ENCODE results near the gene MUC12. TPM values are rescaled to one million over a fixed set of nuclear protein-coding genes. Genes with fewer than 3 reads are reported as not detected.

MUC12 gene
- total and polyA plus RNA-seq, 2 of the 8 experiments (the other 6 are each of a cell fraction or from before 2014, with no cell fraction given): 7.7 to 16.2 TPM

DNA sequence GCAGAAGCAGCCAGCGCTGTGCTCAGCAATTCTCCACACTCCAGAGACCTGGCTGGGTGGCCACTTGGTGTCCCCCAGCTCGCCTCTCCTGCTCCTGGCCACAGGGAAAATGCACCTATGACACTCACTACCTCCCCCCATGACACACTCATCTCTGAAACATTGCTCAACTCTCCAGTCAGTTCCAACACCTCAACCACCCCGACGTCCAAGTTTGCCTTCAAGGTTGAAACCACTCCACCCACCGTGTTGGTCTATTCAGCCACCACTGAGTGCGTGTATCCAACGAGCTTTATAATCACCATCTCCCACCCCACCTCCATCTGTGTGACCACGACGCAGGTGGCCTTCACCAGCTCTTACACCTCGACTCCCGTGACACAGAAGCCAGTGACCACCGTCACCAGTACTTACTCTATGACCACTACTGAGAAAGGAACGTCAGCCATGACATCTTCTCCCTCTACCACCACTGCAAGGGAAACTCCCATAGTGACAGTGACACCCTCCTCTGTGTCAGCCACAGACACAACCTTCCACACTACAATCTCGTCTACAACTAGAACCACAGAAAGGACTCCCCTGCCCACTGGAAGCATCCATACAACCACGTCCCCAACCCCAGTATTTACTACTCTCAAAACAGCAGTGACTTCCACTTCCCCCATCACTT is 17.3 kb upstream of the MUC12 start:
- no peak for DNase-seq (ENCODE audit: low read depth in 1 of 2, low spot score in 2 of 2)
- H2BK12ac ChIP-seq (ENCODE audit: low read depth, low read length): peak overlapping the region; percentile 99

More for the DNA sequence above, 17.3 kb upstream of the MUC12 start:
- H4K5ac ChIP-seq (ENCODE audit: insufficient read length, low read depth, low read length): no peak overlapping the region
- ChIA-PET CTCF (ENCODE audit: partially characterized antibody) (interaction anchor here (0.7 to 3.3 kb wide), 16 partner anchors 9 to 558 kb away, joined by 3 to 15 read pairs (median 5); partner anchors contain the start of gene ACHE), POLR2A (ENCODE audit: partially characterized antibody) (interaction anchor here (0.6 to 3.0 kb wide), 9 partner anchors 9 to 717 kb away, joined by 3 to 11 read pairs (median 5); partner anchors contain the start of genes ACHE, SRRT and UFSP1)
- H3K56ac ChIP-seq (replicated peaks; ENCODE audit: insufficient read length, low read depth, low read length): no peak overlapping the region
- H3K4me2 ChIP-seq (ENCODE audit: insufficient read depth in 1 of 2, low read depth in 2 of 2, low read length in 2 of 2): peak overlapping the region; percentile 12 to 73; a peak in 1 of 4 replicates
- H3K79me2 ChIP-seq (ENCODE audit: control insufficient read depth in 1 of 2, insufficient read depth in 2 of 2, low read length in 2 of 2): peaks cover 0 to 5% of the 10 kb centered on the region in 2 experiments; a peak in 2 of 4 replicates
- peaks cover 0 to 4% of the 10 kb centered on the region in 2 experiments; a peak in 1 of 4 replicates for H3K9me3 ChIP-seq (ENCODE audit: insufficient read depth in 2 of 2, low read depth in 1 of 2, low read length in 1 of 2)
- H3K27ac ChIP-seq (ENCODE audit: low read depth, low read length): no peak overlapping the region
- peak overlapping the region; percentile 91 for H3K18ac ChIP-seq (ENCODE audit: extremely low read depth, low read length)
- H2AK5ac ChIP-seq (ENCODE audit: low read depth, low read length): peak overlapping the region; percentile 99
- H3K14ac ChIP-seq (ENCODE audit: insufficient read length): no peak overlapping the region
- TF ChIP-seq RXRA (IDR thresholded peaks at IDR 0.05; ENCODE audit: insufficient read depth, low read depth, low read length) (no peak), KDM1A (IDR thresholded peaks at IDR 0.05; ENCODE audit: borderline replicate concordance, low read length) (no peak)
- peak overlapping the region; percentile 86 for H4K91ac ChIP-seq (replicated peaks; ENCODE audit: insufficient read length, low read length)
- H3K4me1 ChIP-seq (replicated peaks in 1 of 4; ENCODE audit: control insufficient read depth in 3 of 4, insufficient read depth in 4 of 4, low read length in 3 of 4): peaks cover 9 to 28% (median 25%) of the 10 kb centered on the region in 4 experiments
- H2BK120ac ChIP-seq (replicated peaks; ENCODE audit: low read depth, low read length): peak overlapping the region; percentile 41
- H4K8ac ChIP-seq (ENCODE audit: extremely low read depth, insufficient read depth, low read length): no peak overlapping the region
- H3K79me1 ChIP-seq (ENCODE audit: low read depth, low read length): no peaks in the 10 kb centered on the region; the same call in 1 of the 2 replicates
- H4K20me1 ChIP-seq (replicated peaks in 1 of 2; ENCODE audit: control insufficient read depth in 1 of 2, insufficient read depth in 2 of 2, low read length in 2 of 2): peaks cover 0 to 2% of the 10 kb centered on the region in 2 experiments
- no peak for FAIRE-seq
- H3K9ac ChIP-seq (replicated peaks in 1 of 4; ENCODE audit: extremely low read depth in 1 of 4, low read depth in 3 of 4, low read length in 3 of 4): no peak overlapping the region
- no peak overlapping the region for H2AFZ ChIP-seq (ENCODE audit: low read length)
- H3K23ac ChIP-seq (ENCODE audit: insufficient read length): no peak overlapping the region
- no peaks in the 10 kb centered on the region; a peak in 1 of 8 replicates for H3K36me3 ChIP-seq (ENCODE audit: control insufficient read depth in 2 of 4, insufficient read depth in 4 of 4, low read length in 3 of 4)
- peak overlapping the region; percentile 45 for H3K4ac ChIP-seq (replicated peaks; ENCODE audit: insufficient read length, low read depth, low read length)
- WGBS, 2 experiments (ENCODE audit: extremely low coverage in 1 of 2, insufficient coverage in 1 of 2, insufficient read length in 1 of 2, insufficient replicate concordance in 2 of 2, low coverage in 1 of 2, low lambda C conversion rate in 2 of 2, missing lambda C conversion rate in 1 of 2): 71% methylated on average over 15 of the region's 15 CpGs; no CpG with 5 or more reads in 1 of the 2 experiments
- peak overlapping the region; percentile 84 for H2BK5ac ChIP-seq (ENCODE audit: low read depth, low read length)
- H2BK15ac ChIP-seq (ENCODE audit: low read length): peak overlapping the region; percentile 84
- H3K23me2 ChIP-seq (ENCODE audit: low read depth, low read length): peaks cover 11% of the 10 kb centered on the region; the same call in 1 of the 2 replicates
- H3K4me3 ChIP-seq (ENCODE audit: extremely low read depth in 1 of 4, insufficient read depth in 2 of 4, low read depth in 3 of 4, low read length in 4 of 4): no peak overlapping the region
- peaks cover 0 to 3% (median 0%) of the 10 kb centered on the region in 4 experiments; a peak in 3 of 7 replicates for H3K27me3 ChIP-seq (replicated peaks in 1 of 4; ENCODE audit: control insufficient read depth in 3 of 4, extremely low read depth in 1 of 4, insufficient read depth in 3 of 4, low read length in 3 of 4)
- peak overlapping the region; percentile 89 for H2BK20ac ChIP-seq (ENCODE audit: low read length)
